CD4-positive, alpha-beta memory T cell (primary cell): ENCODE data around the gene SLCO1B3. TPM values are rescaled to one million over a fixed set of nuclear protein-coding genes. Genes with fewer than 3 reads are reported as not detected.

Experiments
- CTCF ChIA-PET: fragments of 350-600 bp; sonication (Branson Sonifier 250); formaldehyde crosslinking; loops from one replicate; lab custom pipeline; 2021; ENCODE audit warnings: inconsistent platforms; ENCODE audit not compliant: partially characterized antibody; lab: Charles Lee
- POLR2A ChIA-PET: fragments of 350-600 bp; sonication (Branson Sonifier 250); formaldehyde crosslinking; loops from one replicate; lab custom pipeline; 2021; ENCODE audit not compliant: partially characterized antibody; lab: Charles Lee
- DNase-seq, 5 donors: peaks; one replicate each; pipeline versions ENCODE4 v3.0.0 to v3.0.0-alpha.2; 2020 to 2022; ENCODE audit warnings: mixed read lengths in 1 of 5
- H3K27ac ChIP-seq: one replicate; pipeline ENCODE4 v1.7.0; 2013; ENCODE audit warnings: low read depth, low read length
- H3K27me3 ChIP-seq: 2 replicates; pipeline ENCODE4 v1.7.0; 2013; ENCODE audit warnings: mild to moderate bottlenecking, low read length, moderate library complexity; ENCODE audit not compliant: insufficient read depth
- H3K36me3 ChIP-seq: 2 replicates; pipeline ENCODE4 v1.7.0; 2013; ENCODE audit warnings: mild to moderate bottlenecking, low read length, moderate library complexity; ENCODE audit not compliant: insufficient read depth
- H3K4me1 ChIP-seq: 2 replicates; pipeline ENCODE4 v1.7.0; 2013; ENCODE audit warnings: mild to moderate bottlenecking, low read length, moderate library complexity; ENCODE audit not compliant: insufficient read depth
- H3K4me3 ChIP-seq, 2 donors: one replicate each; pipeline ENCODE4 v1.7.0; 2013; ENCODE audit warnings: low read length in 2 of 2, mild to moderate bottlenecking in 1 of 2
- H3K9me3 ChIP-seq, 2 donors: one replicate each; pipeline ENCODE4 v1.7.0; 2013; ENCODE audit warnings: low read length in 2 of 2, control low read depth in 1 of 2; ENCODE audit not compliant: control insufficient read depth in 1 of 2
- H3K27ac Mint-ChIP-seq, 7 donors: one replicate each; pipeline ENCODE4 v1.8.0; 2020 to 2021; ENCODE audit warnings: mixed read lengths in 7 of 7, mild to moderate bottlenecking in 6 of 7, inconsistent platforms in 3 of 7, moderate library complexity in 3 of 7
- H3K27me3 Mint-ChIP-seq, 2 donors: one replicate each; pipeline ENCODE4 v1.8.0; 2020 to 2021; ENCODE audit warnings: mixed read lengths in 2 of 2
- H3K36me3 Mint-ChIP-seq, 2 donors: one replicate each; pipeline ENCODE4 v1.8.0; 2020 to 2021; ENCODE audit warnings: mixed read lengths in 2 of 2, inconsistent platforms in 1 of 2, mild to moderate bottlenecking in 1 of 2
- H3K4me1 Mint-ChIP-seq, 4 donors: one replicate each; pipeline ENCODE4 v1.8.0; 2020 to 2021; ENCODE audit warnings: mixed read lengths in 4 of 4, mild to moderate bottlenecking in 1 of 4
- H3K4me3 Mint-ChIP-seq, 8 donors: one replicate each; pipeline ENCODE4 v1.8.0; 2020 to 2021; ENCODE audit warnings: mixed read lengths in 8 of 8, mild to moderate bottlenecking in 7 of 8, moderate library complexity in 6 of 8, inconsistent platforms in 3 of 8
- H3K9me3 Mint-ChIP-seq, 8 donors: one replicate each; pipeline ENCODE4 v1.8.0; 2020 to 2021; ENCODE audit warnings: mixed read lengths in 8 of 8, mild to moderate bottlenecking in 5 of 8, inconsistent platforms in 3 of 8, moderate library complexity in 1 of 8
- intact Hi-C: fragments of 100-400 bp; cut with micrococcal nuclease; formaldehyde crosslinking; loops from one replicate; pipeline ENCODE4 v1.15.1; 2023
- polyA plus RNA-seq, 2 donors: library from polyadenylated mRNA; unstranded; fragments of 300-500 nt; fragmentation: Illumina TruSeq; gene quantifications; one replicate each; pipeline ENCODE4 v1.2.3, GENCODE V29; 2021
- total RNA-seq, 2 experiments: library from RNA; stranded (reverse); gene quantifications; one replicate each; pipeline ENCODE4 v1.2.3, GENCODE V29; 2021

SLCO1B3 gene
- total and polyA plus RNA-seq, 4 experiments from 2014 or later: not detected

DNA sequence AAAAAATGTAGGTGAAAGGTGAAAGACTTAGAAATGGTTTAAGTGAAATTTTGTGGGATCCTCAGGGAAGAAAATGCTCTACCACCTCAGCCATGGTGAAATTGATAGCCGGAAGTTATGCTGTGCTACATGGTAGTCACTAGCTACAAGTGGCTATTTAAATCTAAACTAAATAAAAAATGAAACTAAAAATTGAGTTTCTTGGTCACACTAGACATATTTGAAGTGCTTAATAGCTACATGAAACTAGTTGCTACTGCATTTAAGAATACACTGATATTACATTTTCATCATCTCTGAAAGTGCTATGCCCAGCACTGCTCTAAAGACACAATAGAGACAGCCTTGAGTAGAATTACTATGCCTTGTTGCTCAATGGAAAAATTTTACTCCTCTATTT, 10.3 kb upstream of the SLCO1B3 start:
- Histone ChIP-seq H3K27ac (no peak overlapping the region), H3K4me3 (no peak overlapping the region), H3K4me1 (no peaks in the 10 kb centered on the region), H3K9me3 (no peaks in the 10 kb centered on the region), H3K36me3 (no peaks in the 10 kb centered on the region), H3K27me3 (no peaks in the 10 kb centered on the region)
- intact Hi-C loops: no loop called here
- Mint-ChIP-seq H3K36me3 (no peaks in the 10 kb centered on the region), H3K9me3 (no peaks in the 10 kb centered on the region), H3K4me3 (no peak overlapping the region), H3K27ac (no peak overlapping the region), H3K4me1 (no peaks in the 10 kb centered on the region), H3K27me3 (no peaks in the 10 kb centered on the region)
- POLR2A ChIA-PET: no interaction called here
- DNase-seq: no peak
- CTCF ChIA-PET: no interaction called here

DNA sequence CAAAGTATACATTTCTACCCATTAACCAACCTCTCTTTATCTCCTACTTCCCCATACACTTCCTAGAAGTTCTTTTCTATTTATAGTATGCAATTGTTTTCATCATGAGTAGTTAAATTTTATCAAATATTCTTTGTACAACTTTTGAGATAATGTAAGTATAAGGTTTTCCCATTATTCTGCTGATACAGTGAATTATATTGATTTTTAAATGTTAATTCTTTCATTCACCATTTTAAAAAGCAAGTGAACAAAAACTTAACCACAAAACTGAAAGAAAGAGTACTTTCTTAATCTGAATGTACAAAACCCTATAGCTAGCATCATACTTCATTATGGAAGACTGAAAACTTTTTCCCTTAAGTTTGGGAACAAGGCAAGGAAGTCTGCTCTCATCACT, 9.5 kb upstream of the SLCO1B3 start:
- CTCF ChIA-PET: no interaction called here
- POLR2A ChIA-PET: no interaction called here
- intact Hi-C loops: no loop called here
- no peak for DNase-seq
- no peaks in the 10 kb centered on the region for H3K4me1 ChIP-seq
- Mint-ChIP-seq H3K27me3 (no peaks in the 10 kb centered on the region), H3K9me3 (no peaks in the 10 kb centered on the region), H3K27ac (no peak overlapping the region), H3K4me3 (no peak overlapping the region), H3K4me1 (no peaks in the 10 kb centered on the region), H3K36me3 (no peaks in the 10 kb centered on the region)
- no peak overlapping the region for H3K27ac ChIP-seq
- no peaks in the 10 kb centered on the region for H3K9me3 ChIP-seq
- H3K27me3 ChIP-seq: no peaks in the 10 kb centered on the region
- H3K4me3 ChIP-seq: no peak overlapping the region
- H3K36me3 ChIP-seq: no peaks in the 10 kb centered on the region

DNA sequence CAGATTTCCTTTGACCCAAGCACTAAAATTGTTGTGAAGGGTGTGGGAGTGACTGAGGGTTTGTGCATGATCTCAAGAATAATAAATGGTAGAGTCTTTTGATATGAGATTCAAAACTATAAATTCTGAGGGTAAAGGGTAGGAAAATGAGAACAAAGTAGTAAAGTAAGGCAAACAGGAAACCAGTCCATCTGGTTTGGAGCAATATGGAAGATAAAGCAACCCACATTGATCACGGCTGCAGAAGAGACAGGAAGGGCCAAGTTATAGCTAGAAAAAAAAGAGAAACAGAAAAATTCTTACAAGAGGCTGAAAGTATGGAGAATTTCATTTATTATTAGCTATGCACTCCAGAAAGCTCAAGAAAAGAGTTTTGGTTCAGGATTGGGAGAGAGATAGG, 4.6 kb upstream of the SLCO1B3 start:
- Mint-ChIP-seq H3K9me3 (no peaks in the 10 kb centered on the region), H3K4me3 (no peak overlapping the region), H3K36me3 (no peaks in the 10 kb centered on the region), H3K27me3 (no peaks in the 10 kb centered on the region), H3K27ac (no peak overlapping the region), H3K4me1 (no peaks in the 10 kb centered on the region)
- Histone ChIP-seq H3K9me3 (no peaks in the 10 kb centered on the region), H3K27me3 (no peaks in the 10 kb centered on the region), H3K27ac (no peak overlapping the region), H3K4me3 (no peak overlapping the region), H3K4me1 (no peaks in the 10 kb centered on the region), H3K36me3 (no peaks in the 10 kb centered on the region)
- CTCF ChIA-PET: no interaction called here
- intact Hi-C loops: no loop called here
- DNase-seq: no peak
- POLR2A ChIA-PET: no interaction called here

DNA sequence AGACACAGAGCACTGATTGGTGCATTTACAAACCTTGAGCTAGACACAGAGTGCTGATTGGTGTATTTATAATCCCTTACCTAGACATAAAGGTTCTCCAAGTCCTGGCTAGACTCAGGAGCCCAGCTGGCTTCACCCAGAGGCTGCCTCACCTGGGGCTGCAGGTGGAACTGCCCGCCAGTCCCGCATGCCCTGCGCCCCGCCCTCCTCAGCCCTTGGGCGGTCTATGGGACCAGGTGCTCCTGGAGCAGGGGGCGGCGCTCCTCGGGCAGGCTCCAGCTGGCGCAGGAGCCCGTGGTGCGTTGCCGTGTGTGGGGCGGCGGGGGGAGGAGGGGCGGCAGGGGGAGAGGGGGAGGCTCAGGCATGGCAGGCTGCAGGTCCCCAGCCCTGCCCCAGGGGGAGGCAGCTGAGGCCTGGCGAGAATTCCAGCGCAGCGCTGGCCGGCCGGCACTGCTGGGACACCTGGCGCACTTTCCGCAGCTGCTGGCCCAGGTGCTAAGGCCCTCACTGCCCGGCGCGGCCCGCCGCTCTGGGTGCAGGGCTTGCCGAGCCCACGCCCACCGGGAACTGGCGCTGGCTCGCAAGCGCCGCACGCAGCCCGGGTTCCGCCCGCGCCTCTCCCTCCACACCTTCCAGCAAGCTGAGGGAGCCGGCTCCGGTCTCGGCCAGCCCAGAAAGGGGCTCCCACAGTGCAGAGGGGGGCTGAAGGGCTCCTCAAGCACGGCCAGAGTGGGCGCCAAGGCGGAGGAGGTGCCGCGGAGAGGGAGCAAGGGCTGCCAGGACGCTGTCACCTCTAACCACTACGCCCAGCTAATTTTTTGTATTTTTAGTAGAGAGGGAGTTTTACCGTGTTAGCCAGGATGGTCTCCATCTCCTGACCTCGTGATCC, 3.1 kb upstream of the SLCO1B3 start:
- no peak overlapping the region for H3K4me3 Mint-ChIP-seq
- DNase-seq: no peak
- H3K36me3 Mint-ChIP-seq: no peaks in the 10 kb centered on the region
- H3K27me3 Mint-ChIP-seq: no peaks in the 10 kb centered on the region
- Histone ChIP-seq H3K9me3 (no peaks in the 10 kb centered on the region), H3K36me3 (no peaks in the 10 kb centered on the region), H3K4me3 (no peak overlapping the region), H3K4me1 (no peaks in the 10 kb centered on the region), H3K27me3 (no peaks in the 10 kb centered on the region), H3K27ac (no peak overlapping the region)
- POLR2A ChIA-PET: no interaction called here
- no peak overlapping the region for H3K27ac Mint-ChIP-seq
- H3K9me3 Mint-ChIP-seq: peaks cover 0 to 3% (median 0%) of the 10 kb centered on the region in 8 donors
- intact Hi-C loops: no loop called here
- H3K4me1 Mint-ChIP-seq: no peaks in the 10 kb centered on the region
- CTCF ChIA-PET: no interaction called here

DNA sequence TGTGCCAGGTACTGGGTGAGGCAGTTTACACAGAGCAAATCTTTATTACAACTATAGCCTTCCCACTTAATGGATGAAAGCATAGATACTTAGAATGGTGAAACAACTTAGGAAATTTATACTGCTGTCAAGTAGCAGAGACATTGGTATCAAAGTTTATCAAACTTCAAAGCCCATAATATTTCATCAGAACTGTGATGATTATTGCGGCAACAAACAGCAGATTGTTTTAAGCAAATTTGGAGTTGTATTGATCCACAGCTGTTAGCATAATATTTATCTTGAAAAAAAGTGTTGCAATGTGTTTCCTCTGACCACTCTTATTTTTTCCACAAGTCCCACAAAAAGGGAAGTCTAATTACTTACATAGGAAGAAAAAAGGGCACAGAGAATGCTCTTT, 2.0 kb upstream of the SLCO1B3 start:
- Histone ChIP-seq H3K27ac (no peak overlapping the region), H3K36me3 (no peaks in the 10 kb centered on the region), H3K4me3 (no peak overlapping the region), H3K9me3 (no peaks in the 10 kb centered on the region), H3K4me1 (no peaks in the 10 kb centered on the region), H3K27me3 (no peaks in the 10 kb centered on the region)
- H3K27me3 Mint-ChIP-seq: no peaks in the 10 kb centered on the region
- no peak overlapping the region for H3K27ac Mint-ChIP-seq
- no peaks in the 10 kb centered on the region for H3K4me1 Mint-ChIP-seq
- H3K9me3 Mint-ChIP-seq: peaks cover 0 to 4% (median 0%) of the 10 kb centered on the region in 8 donors
- DNase-seq: no peak
- intact Hi-C loops: no loop called here
- H3K4me3 Mint-ChIP-seq: no peak overlapping the region
- ChIA-PET CTCF (no interaction called here), POLR2A (no interaction called here)
- no peaks in the 10 kb centered on the region for H3K36me3 Mint-ChIP-seq

DNA sequence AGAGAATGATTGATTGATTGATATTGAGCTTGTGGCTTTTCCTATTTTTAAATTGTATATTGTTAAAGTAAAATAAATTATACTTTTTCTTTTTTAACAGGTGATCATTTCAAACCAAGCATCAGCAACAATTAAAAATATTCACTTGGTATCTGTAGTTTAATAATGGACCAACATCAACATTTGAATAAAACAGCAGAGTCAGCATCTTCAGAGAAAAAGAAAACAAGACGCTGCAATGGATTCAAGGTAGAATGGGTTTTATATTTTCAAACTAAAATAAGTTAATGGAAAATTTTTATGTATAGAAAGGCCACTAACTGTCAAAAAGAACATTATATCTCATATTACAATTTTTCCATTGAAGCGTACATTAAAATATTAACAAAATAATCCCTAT, 5.1 kb downstream of the SLCO1B3 start:
- no peaks in the 10 kb centered on the region for H3K9me3 ChIP-seq
- peaks cover 0 to 6% (median 0%) of the 10 kb centered on the region in 8 donors for H3K9me3 Mint-ChIP-seq
- no peaks in the 10 kb centered on the region for H3K4me1 ChIP-seq
- no peak overlapping the region for H3K4me3 ChIP-seq
- no peaks in the 10 kb centered on the region for H3K4me1 Mint-ChIP-seq
- intact Hi-C loops: no loop called here
- DNase-seq: no peak
- no peaks in the 10 kb centered on the region for H3K36me3 Mint-ChIP-seq
- H3K36me3 ChIP-seq: no peaks in the 10 kb centered on the region
- no peaks in the 10 kb centered on the region for H3K27me3 ChIP-seq
- ChIA-PET CTCF (no interaction called here), POLR2A (no interaction called here)
- no peak overlapping the region for H3K4me3 Mint-ChIP-seq
- H3K27me3 Mint-ChIP-seq: no peaks in the 10 kb centered on the region
- no peak overlapping the region for H3K27ac ChIP-seq
- H3K27ac Mint-ChIP-seq: no peak overlapping the region

DNA sequence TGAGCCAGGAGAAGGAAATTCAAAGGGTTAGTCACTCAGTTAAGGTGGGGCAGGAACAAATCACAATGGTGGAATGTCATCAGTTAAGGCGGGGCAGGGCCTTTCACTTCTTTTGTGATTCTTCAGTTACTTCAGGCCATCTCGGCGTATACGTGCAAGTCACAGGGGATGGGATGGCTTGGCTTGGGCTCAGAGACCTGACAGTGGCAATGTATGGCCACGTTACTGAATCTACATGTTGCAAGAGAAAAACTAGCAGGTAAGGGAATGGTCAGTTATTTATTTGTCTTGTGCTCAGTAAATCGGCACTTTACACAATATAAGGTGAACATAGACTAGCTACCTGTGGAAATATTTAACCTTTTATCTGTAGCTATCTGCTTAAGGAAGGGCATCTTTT, 11.9 kb downstream of the SLCO1B3 start:
- CTCF ChIA-PET: no interaction called here
- H3K9me3 Mint-ChIP-seq: peaks cover 0 to 15% (median 0%) of the 10 kb centered on the region in 8 donors
- H3K27ac Mint-ChIP-seq: no peak overlapping the region
- POLR2A ChIA-PET: no interaction called here
- Histone ChIP-seq H3K27ac (no peak overlapping the region), H3K4me3 (no peak overlapping the region), H3K9me3 (no peaks in the 10 kb centered on the region), H3K36me3 (no peaks in the 10 kb centered on the region), H3K27me3 (no peaks in the 10 kb centered on the region), H3K4me1 (no peaks in the 10 kb centered on the region)
- no peak overlapping the region for H3K4me3 Mint-ChIP-seq
- intact Hi-C loops: no loop called here
- no peak for DNase-seq
- no peaks in the 10 kb centered on the region for H3K36me3 Mint-ChIP-seq
- H3K4me1 Mint-ChIP-seq: no peaks in the 10 kb centered on the region
- no peaks in the 10 kb centered on the region for H3K27me3 Mint-ChIP-seq
